Colonic mucosa (tissue), 4 donors: ENCODE measurements around the gene LMBR1L. TPM values are rescaled to one million over a fixed set of nuclear protein-coding genes. Genes with fewer than 3 reads are reported as not detected.
A peak's percentile ranks its signal among the peaks of the same experiment; 100 is the strongest.
"Not testable (repeated sequence)": the region's sequence is repeated elsewhere in the genome, so short reads cannot be mapped to it uniquely, and the experiment has no call there.

Source experiments
- DNase-seq: peaks from one replicate; pipeline ENCODE4 v3.0.0-alpha.2; 2020
- H3K27ac ChIP-seq: fragments of 200-600 bp; one replicate; pipeline ENCODE4 v1.8.0; 2021
- H3K27me3 ChIP-seq: fragments of 200-600 bp; one replicate; pipeline ENCODE4 v1.8.0; 2021
- H3K36me3 ChIP-seq: fragments of 200-600 bp; one replicate; pipeline ENCODE4 v1.8.0; 2021
- H3K4me1 ChIP-seq: fragments of 200-600 bp; one replicate; pipeline ENCODE4 v1.8.0; 2021; ENCODE audit warnings: mild to moderate bottlenecking
- H3K4me3 ChIP-seq: fragments of 200-600 bp; one replicate; pipeline ENCODE4 v1.8.0; 2021
- H3K9ac ChIP-seq, 2 donors: one replicate each; pipeline ENCODE4 v1.7.0; 2013; ENCODE audit warnings: control low read depth in 2 of 2, low read depth in 2 of 2, low read length in 2 of 2
- H3K9me3 ChIP-seq: fragments of 200-600 bp; one replicate; pipeline ENCODE4 v1.8.0; 2021
- CTCF ChIP-seq: fragments of 200-600 bp; IDR thresholded peaks from one replicate; pipeline ENCODE4 v1.8.0; 2022; ENCODE audit warnings: antibody characterized with exemption, mild to moderate bottlenecking
- intact Hi-C: fragments of 100-400 bp; cut with DNase I; formaldehyde crosslinking; loops from one replicate; pipeline ENCODE4 v1.14.1; 2022
- total RNA-seq, 2 donors: library from RNA; stranded (reverse); fragmentation: NEBNext Ultra II Directional in 1 of 2; extraction: Animal tissue kit (Norgen Biotek cat#: 25700) in 1 of 2; gene quantifications; one replicate each; pipeline ENCODE4 v1.2.1, GENCODE V29; 2021
- donor health status: healthy.
- donor health status: DM: no; HTN: no; CAD: no.
- donor health status: DM: no; HTN: no; CAD: no.

Gene LMBR1L
- total RNA-seq, 2 donors from 2014 or later = 36.9 to 38.2 TPM

- Histone ChIP-seq H3K27me3 (no peaks in the 10 kb centered on the region), H3K36me3 (peaks cover 13% of the 10 kb centered on the region), H3K4me1 (no peaks in the 10 kb centered on the region), H3K9me3 (no peaks in the 10 kb centered on the region), H3K27ac (peak overlapping the region; percentile 100), H3K4me3 (peak overlapping the region; percentile 84), H3K9ac (peak overlapping the region; percentile 52 to 99)
- no peak for DNase-seq
- intact Hi-C loops = loop anchor here (5.0 to 10.0 kb wide), 2 partner anchors 65 to 108 kb away; partner anchors contain the start of genes KMT2D and RHEBL1
- no peak for TF ChIP-seq CTCF
Measured at GRCh38 chr12:49129332-49130150, 18.9 kb upstream of the LMBR1L start.

GRCh38 chr12:49127971-49128370 lies 17.3 kb upstream of the LMBR1L start:
- not testable (repeated sequence) for H3K27ac ChIP-seq, H3K4me3 ChIP-seq, DNase-seq, H3K9ac ChIP-seq, H3K27me3 ChIP-seq, H3K9me3 ChIP-seq, H3K4me1 ChIP-seq
- intact Hi-C loops = loop anchor here (10.0 kb wide), 1 partner anchor 63 kb away; the partner anchor contains the start of genes KMT2D and RHEBL1
- peaks cover 13% of the 10 kb centered on the region for H3K36me3 ChIP-seq

GRCh38 chr12:49126852-49127763 lies 16.5 kb upstream of the LMBR1L start:
- H3K36me3 ChIP-seq = peaks cover 13% of the 10 kb centered on the region
- H3K9me3 ChIP-seq = no peaks in the 10 kb centered on the region
- H3K27ac ChIP-seq = no peak overlapping the region
- DNase-seq = no peak
- no peak overlapping the region for H3K4me3 ChIP-seq
- H3K4me1 ChIP-seq = no peaks in the 10 kb centered on the region
- no peaks in the 10 kb centered on the region for H3K27me3 ChIP-seq
- TF ChIP-seq CTCF = no peak
- H3K9ac ChIP-seq = peak overlapping the region in 1 of 2 donors; percentile 6
- intact Hi-C loops = loop anchor here (10.0 kb wide), 1 partner anchor 62 kb away; the partner anchor contains the start of genes KMT2D and RHEBL1

- no peaks in the 10 kb centered on the region for H3K36me3 ChIP-seq
- no peaks in the 10 kb centered on the region for H3K4me1 ChIP-seq
- no peaks in the 10 kb centered on the region for H3K27me3 ChIP-seq
- peak; percentile 56 for DNase-seq
- no peak overlapping the region for H3K4me3 ChIP-seq
- H3K9ac ChIP-seq = no peak overlapping the region
- H3K9me3 ChIP-seq = no peaks in the 10 kb centered on the region
- peak; percentile 44 for TF ChIP-seq CTCF
- H3K27ac ChIP-seq = no peak overlapping the region
- intact Hi-C loops = loop anchor here (5.0 to 10.0 kb wide), 2 partner anchors 34 to 56 kb away; partner anchors contain the start of genes KMT2D and RHEBL1
Measured at GRCh38 chr12:49121047-49121696, 10.5 kb upstream of the LMBR1L start.

- H3K9me3 ChIP-seq = no peaks in the 10 kb centered on the region
- intact Hi-C loops = no loop called here
- TF ChIP-seq CTCF = no peak
- H3K4me1 ChIP-seq = peaks cover 10% of the 10 kb centered on the region
- DNase-seq = no peak
- H3K36me3 ChIP-seq = no peaks in the 10 kb centered on the region
- H3K27me3 ChIP-seq = no peaks in the 10 kb centered on the region
- peak overlapping the region; percentile 98 for H3K27ac ChIP-seq
- peak overlapping the region; percentile 98 for H3K4me3 ChIP-seq
- H3K9ac ChIP-seq = peak overlapping the region; percentile 96 to 98
Measured at GRCh38 chr12:49111206-49111605, 559 bp upstream of the LMBR1L start.
